HepG2 (cell line): ENCODE results near the gene CCNG1. TPM values are rescaled to one million over a fixed set of nuclear protein-coding genes. Genes with fewer than 3 reads are reported as not detected.

Experiments used
- BRCA1 ChIP-seq: sonication (generic); formaldehyde crosslinking; IDR thresholded peaks from 2 replicates; pipeline ENCODE4 v1.4.0; 2020; ENCODE audit warnings: missing genetic modification reagents
- CEBPB ChIP-seq: IDR thresholded peaks from 2 replicates; pipeline ENCODE4 v1.6.1; 2011; ENCODE audit warnings: low read depth, low read length, improper control_type of control experiment, borderline replicate concordance
- KAT2B ChIP-seq: fragments of 150-350 bp; IDR thresholded peaks from 2 replicates; pipeline ENCODE4 v1.6.1; 2014; ENCODE audit warnings: low read depth, low read length, borderline replicate concordance
- MXD4 ChIP-seq: IDR thresholded peaks from 2 replicates; pipeline ENCODE4 v1.6.1; 2016; ENCODE audit warnings: mild to moderate bottlenecking, missing biosample characterization, missing genetic modification reagents
- NCOR1 ChIP-seq: fragments of 200-600 bp; sonication (generic); IDR thresholded peaks from 2 replicates; pipeline ENCODE4 v1.7.0; 2017; ENCODE audit warnings: antibody characterized with exemption, low read length, borderline replicate concordance
- NR2C2 ChIP-seq: sonication (generic); formaldehyde crosslinking; IDR thresholded peaks from 2 replicates; pipeline ENCODE4 v1.4.0; 2020; ENCODE audit warnings: missing genetic modification reagents, mild to moderate bottlenecking, moderate library complexity, borderline replicate concordance
- PAWR ChIP-seq: sonication (generic); formaldehyde crosslinking; IDR thresholded peaks from 2 replicates; pipeline ENCODE4 v1.4.0; 2020; ENCODE audit warnings: missing genetic modification reagents, mild to moderate bottlenecking, borderline replicate concordance
- RFX5 ChIP-seq: IDR thresholded peaks from 2 replicates; pipeline ENCODE4 v1.6.1; 2011; ENCODE audit warnings: low read depth, low read length, improper control_type of control experiment
- SRF ChIP-seq: IDR thresholded peaks from 2 replicates; pipeline ENCODE4 v1.6.1; 2011; ENCODE audit warnings: mild to moderate bottlenecking, low read depth, low read length, moderate library complexity
- ZC3H13 ChIP-seq: sonication (generic); formaldehyde crosslinking; IDR thresholded peaks from 2 replicates; pipeline ENCODE4 v1.8.1; 2023; ENCODE audit warnings: mild to moderate bottlenecking, missing genetic modification reagents, moderate library complexity
- ZNF205 ChIP-seq: IDR thresholded peaks from 2 replicates; pipeline ENCODE4 v1.6.1; 2018; ENCODE audit warnings: missing biosample characterization, missing genetic modification reagents
- ZNF296 ChIP-seq: sonication (generic); formaldehyde crosslinking; conservative IDR thresholded peaks from 2 replicates; pipeline ENCODE4 v1.5.0; 2020; ENCODE audit warnings: mild to moderate bottlenecking, missing genetic modification reagents
- ZNF343 ChIP-seq: sonication (generic); formaldehyde crosslinking; IDR thresholded peaks from 2 replicates; pipeline ENCODE4 v1.4.0; 2020; ENCODE audit warnings: mild to moderate bottlenecking, missing genetic modification reagents
- polyA plus RNA-seq, 8 experiments: library from polyadenylated mRNA; depleted of rRNA in 3 of 8; stranded (reverse) in 7 of 8; unstranded in 1 of 8; fragments of >200 nt; fragmentation: Illumina TruSeq in 4 of 8; extraction: Trizol in 4 of 8; gene quantifications; 2 replicates each; pipeline versions ENCODE4 v1.2.1 to v1.2.3, GENCODE V29; 2011 to 2016; ENCODE audit warnings: low read depth in 4 of 8, missing spikeins in 1 of 8, mixed read lengths in 1 of 8; ENCODE audit not compliant: insufficient read depth in 1 of 8
- total RNA-seq, 5 experiments: library from RNA; depleted of rRNA; stranded (reverse); fragments of >200 nt; fragmentation: Illumina TruSeq; extraction: Trizol; gene quantifications; 2 replicates each; pipeline ENCODE4 v1.2.3, GENCODE V29; 2016; ENCODE audit warnings: low read depth in 1 of 5
- TF ChIP-seq, protein P1 (sequence below): sonication (generic); formaldehyde crosslinking; IDR thresholded peaks from 2 replicates; pipeline ENCODE4 v1.5.1; 2020; ENCODE audit warnings: mild to moderate bottlenecking, missing genetic modification reagents
- TF ChIP-seq, protein P2 (sequence below): sonication (generic); formaldehyde crosslinking; IDR thresholded peaks from 2 replicates; pipeline ENCODE4 v1.8.0; 2022; ENCODE audit warnings: mild to moderate bottlenecking, missing genetic modification reagents, borderline replicate concordance
- TF ChIP-seq, protein P3 (sequence below), 2 experiments: sonication (generic) in 1 of 2; formaldehyde crosslinking in 1 of 2; IDR thresholded peaks; 2 replicates each; pipeline versions ENCODE4 v1.6.1 to v1.9.0; 2014 to 2022; ENCODE audit warnings: antibody characterized with exemption in 1 of 2, borderline replicate concordance in 1 of 2, inconsistent platforms in 1 of 2, low read depth in 1 of 2, missing genetic modification reagents in 1 of 2
- TF ChIP-seq, protein P4 (sequence below): sonication (generic); formaldehyde crosslinking; IDR thresholded peaks from 2 replicates; pipeline ENCODE4 v1.4.0; 2020; ENCODE audit warnings: missing genetic modification reagents

The CCNG1 gene
- total and polyA plus RNA-seq, 2 of the 13 experiments (the other 11 are each of a cell fraction or from before 2014, with no cell fraction given): 181 to 353 TPM

DNA sequence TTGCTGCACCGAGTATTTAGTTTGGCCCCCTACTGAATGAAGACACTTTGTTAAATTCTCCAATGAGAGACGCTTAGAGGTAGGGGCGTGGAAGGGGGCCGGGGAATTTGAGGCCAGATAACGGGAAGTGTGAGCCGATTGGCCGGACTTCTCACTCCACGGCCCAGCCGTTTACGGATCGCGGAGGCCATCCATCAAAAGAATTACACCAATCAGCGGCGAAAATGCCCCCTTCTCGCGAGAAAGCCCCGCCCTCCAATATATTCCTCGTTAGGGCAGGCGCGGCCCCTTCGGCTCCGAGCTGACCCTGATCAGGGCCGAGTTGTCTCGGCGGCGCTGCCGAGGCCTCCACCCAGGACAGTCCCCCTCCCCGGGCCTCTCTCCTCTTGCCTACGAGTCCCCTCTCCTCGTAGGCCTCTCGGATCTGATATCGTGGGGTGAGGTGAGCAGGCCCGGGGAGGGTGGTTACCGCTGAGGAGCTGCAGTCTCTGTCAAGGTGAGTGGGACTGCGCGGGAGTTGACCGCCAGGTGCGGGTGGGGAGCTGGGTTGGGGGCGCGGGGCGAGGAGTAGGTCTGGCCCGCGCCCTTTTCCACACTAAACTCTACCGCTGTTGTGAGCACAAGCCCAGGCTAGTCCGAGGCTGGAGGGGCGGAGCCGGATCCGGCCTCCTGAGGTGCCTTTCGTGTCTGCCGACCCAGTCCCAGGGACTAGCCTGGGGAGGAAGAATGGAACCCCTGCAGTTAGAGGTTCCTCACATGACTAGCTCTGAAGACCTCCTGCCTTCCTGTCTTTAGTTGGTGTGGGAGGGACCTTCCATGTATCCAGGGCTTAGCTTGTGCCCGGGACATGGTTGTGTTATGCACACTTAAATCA is at the start of gene CCNG1 (continued):
- TF ChIP-seq BRCA1 (CRISPR knock-in tag) (no peak), ZNF205 (CRISPR knock-in tag) (peak; percentile 44; the same call in 1 of the 2 replicates), ZNF296 (CRISPR knock-in tag) (no peak), NR2C2 (CRISPR knock-in tag) (peak; percentile 37), KAT2B (no peak), NCOR1 (no peak), ZNF343 (CRISPR knock-in tag) (0 out of 2 replicates have a peak, but pooled peaks have one; percentile 37), ZC3H13 (CRISPR knock-in tag) (no peak; the same call in 1 of the 2 replicates), SRF (no peak), CEBPB (0 out of 2 replicates have a peak, but pooled peaks have one; percentile 7), PAWR (CRISPR knock-in tag) (no peak), MXD4 (CRISPR knock-in tag) (no peak), RFX5 (peak; percentile 61; the same call in 1 of the 2 replicates)
- TF ChIP-seq, protein P1, sequence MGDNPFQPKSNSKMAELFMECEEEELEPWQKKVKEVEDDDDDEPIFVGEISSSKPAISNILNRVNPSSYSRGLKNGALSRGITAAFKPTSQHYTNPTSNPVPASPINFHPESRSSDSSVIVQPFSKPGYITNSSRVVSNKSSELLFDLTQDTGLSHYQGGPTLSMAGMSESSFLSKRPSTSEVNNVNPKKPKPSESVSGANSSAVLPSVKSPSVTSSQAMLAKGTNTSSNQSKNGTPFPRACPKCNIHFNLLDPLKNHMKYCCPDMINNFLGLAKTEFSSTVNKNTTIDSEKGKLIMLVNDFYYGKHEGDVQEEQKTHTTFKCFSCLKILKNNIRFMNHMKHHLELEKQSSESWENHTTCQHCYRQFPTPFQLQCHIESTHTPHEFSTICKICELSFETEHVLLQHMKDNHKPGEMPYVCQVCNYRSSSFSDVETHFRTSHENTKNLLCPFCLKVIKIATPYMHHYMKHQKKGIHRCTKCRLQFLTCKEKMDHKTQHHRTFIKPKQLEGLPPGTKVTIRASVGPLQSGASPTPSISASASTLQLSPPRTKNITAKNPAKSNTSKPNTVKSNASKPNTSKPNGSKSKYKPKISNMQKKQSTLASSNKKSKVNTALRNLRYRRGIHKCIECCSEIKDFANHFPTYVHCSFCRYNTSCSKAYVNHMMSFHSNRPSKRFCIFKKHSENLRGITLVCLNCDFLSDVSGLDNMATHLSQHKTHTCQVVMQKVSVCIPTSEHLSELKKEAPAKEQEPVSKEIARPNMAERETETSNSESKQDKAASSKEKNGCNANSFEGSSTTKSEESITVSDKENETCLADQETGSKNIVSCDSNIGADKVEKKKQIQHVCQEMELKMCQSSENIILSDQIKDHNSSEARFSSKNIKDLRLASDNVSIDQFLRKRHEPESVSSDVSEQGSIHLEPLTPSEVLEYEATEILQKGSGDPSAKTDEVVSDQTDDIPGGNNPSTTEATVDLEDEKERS (CRISPR knock-in tag): 0 out of 2 replicates have a peak, but pooled peaks have one; percentile 20
- TF ChIP-seq, protein P2, sequence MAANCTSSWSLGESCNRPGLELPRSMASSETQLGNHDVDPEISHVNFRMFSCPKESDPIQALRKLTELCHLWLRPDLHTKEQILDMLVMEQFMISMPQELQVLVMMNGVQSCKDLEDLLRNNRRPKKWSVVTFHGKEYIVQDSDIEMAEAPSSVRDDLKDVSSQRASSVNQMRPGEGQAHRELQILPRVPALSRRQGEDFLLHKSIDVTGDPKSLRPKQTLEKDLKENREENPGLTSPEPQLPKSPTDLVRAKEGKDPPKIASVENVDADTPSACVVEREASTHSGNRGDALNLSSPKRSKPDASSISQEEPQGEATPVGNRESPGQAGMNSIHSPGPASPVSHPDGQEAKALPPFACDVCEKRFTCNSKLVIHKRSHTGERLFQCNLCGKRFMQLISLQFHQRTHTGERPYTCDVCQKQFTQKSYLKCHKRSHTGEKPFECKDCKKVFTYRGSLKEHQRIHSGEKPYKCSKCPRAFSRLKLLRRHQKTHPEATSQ (CRISPR knock-in tag): peak; percentile 78; the same call in 1 of the 2 replicates
- TF ChIP-seq, protein P3, sequence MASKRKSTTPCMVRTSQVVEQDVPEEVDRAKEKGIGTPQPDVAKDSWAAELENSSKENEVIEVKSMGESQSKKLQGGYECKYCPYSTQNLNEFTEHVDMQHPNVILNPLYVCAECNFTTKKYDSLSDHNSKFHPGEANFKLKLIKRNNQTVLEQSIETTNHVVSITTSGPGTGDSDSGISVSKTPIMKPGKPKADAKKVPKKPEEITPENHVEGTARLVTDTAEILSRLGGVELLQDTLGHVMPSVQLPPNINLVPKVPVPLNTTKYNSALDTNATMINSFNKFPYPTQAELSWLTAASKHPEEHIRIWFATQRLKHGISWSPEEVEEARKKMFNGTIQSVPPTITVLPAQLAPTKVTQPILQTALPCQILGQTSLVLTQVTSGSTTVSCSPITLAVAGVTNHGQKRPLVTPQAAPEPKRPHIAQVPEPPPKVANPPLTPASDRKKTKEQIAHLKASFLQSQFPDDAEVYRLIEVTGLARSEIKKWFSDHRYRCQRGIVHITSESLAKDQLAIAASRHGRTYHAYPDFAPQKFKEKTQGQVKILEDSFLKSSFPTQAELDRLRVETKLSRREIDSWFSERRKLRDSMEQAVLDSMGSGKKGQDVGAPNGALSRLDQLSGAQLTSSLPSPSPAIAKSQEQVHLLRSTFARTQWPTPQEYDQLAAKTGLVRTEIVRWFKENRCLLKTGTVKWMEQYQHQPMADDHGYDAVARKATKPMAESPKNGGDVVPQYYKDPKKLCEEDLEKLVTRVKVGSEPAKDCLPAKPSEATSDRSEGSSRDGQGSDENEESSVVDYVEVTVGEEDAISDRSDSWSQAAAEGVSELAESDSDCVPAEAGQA (IDR thresholded peaks at IDR 0.05; ENCODE audit: low read depth): no peak
- TF ChIP-seq, protein P3 (CRISPR knock-in tag; IDR thresholded peaks at IDR 0.05; ENCODE audit: borderline replicate concordance): no peak
- TF ChIP-seq, protein P4, sequence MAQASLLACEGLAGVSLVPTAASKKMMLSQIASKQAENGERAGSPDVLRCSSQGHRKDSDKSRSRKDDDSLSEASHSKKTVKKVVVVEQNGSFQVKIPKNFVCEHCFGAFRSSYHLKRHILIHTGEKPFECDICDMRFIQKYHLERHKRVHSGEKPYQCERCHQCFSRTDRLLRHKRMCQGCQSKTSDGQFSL: no peak
